GM19023 (cell line): ENCODE data around the gene KCNG2.
"Not testable (repeated sequence)": the region's sequence is repeated elsewhere in the genome, so short reads cannot be mapped to it uniquely, and the experiment has no call there.

Experiments
- ATAC-seq: cut with Tn5 transposase; IDR thresholded peaks from one replicate; pipeline ENCODE4 v1.9.1; 2021; ENCODE audit warnings: mild to moderate bottlenecking, moderate library complexity; ENCODE audit not compliant: unreplicated experiment

Gene KCNG2, protein sequence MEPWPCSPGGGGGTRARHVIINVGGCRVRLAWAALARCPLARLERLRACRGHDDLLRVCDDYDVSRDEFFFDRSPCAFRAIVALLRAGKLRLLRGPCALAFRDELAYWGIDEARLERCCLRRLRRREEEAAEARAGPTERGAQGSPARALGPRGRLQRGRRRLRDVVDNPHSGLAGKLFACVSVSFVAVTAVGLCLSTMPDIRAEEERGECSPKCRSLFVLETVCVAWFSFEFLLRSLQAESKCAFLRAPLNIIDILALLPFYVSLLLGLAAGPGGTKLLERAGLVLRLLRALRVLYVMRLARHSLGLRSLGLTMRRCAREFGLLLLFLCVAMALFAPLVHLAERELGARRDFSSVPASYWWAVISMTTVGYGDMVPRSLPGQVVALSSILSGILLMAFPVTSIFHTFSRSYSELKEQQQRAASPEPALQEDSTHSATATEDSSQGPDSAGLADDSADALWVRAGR

GRCh38 chr18:79797518-79798345 lies at the start of gene KCNG2:
Gene KCNG2 (plus strand): TSS chr18:79797938. CDS start chr18:79863668, 65,730 bp downstream.
- no peak for ATAC-seq

DNA sequence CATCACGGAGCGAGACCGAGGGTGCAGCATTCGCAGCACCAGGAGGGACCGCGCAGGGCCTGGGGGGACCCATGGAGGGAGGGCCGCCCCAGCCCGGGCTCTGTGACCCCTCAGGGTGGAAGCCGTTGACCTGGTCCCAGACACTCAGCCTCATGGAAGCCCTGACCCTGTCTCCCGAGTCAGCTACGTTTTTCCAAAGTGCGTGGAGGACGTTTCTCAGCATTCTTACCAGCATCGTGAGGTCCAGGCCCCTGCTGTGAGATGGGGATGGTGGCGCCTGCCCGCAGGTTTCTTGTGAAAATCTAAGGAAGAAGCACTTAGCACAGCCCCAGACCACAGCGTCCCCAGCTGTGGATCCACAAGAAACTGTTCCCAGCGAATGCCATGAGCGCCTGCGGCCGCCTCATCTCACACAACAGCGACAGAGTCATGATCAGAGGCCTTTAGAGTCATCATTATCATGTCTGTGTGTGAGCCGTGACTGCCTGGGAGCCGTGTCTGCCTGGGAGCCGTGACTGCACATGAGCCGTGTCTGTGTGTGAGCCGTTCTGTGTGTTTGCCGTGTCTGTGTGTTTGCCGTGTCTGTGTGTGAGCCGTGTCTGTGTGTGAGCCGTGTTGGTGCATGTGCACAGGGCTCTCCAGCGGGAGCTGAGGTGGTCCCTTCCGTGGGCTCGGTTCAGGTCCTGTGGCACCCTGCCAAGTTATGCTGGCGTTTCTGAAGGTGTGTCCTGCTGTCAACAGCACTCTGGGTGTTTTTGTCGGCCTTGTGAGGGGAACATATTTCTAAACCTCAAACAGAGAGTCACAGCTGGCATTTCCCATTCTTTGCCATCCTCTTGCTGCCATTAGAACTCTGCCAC lies 49.2 kb upstream of the KCNG2 start:
- no peak for ATAC-seq

DNA sequence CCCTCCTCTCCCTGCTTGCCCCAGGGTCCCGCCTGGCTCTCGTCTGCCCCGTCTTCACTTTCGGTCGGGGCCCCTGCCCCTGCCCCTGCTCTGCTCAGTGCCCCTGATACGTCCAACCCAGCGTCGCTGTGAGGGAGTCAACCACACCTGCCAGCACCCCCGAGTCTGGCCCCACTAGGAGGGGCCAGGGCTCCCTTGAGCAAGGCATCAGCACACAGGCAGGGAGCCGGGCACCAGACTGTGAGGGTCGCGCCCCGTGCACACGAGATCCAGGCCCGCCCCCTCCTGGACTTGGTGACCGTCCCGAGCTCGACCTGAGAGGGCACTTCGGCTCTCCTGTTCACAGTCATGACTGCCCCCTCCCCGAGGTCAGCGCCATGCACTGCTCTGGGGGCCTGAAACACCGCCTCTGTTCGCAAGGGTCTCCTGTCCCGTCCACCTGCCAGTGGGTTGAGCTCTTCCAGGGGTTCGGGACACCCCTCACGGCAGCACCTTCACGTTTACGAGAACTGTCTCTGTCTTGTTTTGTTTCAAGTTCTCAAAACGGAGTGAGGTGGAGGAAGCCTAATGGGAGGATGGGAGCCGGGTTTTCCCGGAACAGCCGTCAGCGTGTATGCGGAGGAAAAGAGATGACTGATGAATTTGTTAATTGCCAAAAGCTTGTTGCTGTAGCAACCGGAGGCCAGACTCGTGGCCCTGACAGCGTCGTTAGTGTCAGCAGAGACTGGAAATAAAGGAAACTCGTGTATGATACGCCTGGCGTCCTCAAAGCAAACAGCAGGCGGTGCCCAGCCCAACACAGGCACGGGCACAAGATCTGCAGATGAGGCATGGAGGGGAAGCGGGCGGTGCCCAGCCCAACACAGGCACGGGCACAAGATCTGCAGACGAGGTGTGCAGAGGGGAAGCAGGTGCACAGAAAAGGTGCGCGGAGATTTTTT lies 48.2 kb upstream of the KCNG2 start:
- ATAC-seq: no peak

DNA sequence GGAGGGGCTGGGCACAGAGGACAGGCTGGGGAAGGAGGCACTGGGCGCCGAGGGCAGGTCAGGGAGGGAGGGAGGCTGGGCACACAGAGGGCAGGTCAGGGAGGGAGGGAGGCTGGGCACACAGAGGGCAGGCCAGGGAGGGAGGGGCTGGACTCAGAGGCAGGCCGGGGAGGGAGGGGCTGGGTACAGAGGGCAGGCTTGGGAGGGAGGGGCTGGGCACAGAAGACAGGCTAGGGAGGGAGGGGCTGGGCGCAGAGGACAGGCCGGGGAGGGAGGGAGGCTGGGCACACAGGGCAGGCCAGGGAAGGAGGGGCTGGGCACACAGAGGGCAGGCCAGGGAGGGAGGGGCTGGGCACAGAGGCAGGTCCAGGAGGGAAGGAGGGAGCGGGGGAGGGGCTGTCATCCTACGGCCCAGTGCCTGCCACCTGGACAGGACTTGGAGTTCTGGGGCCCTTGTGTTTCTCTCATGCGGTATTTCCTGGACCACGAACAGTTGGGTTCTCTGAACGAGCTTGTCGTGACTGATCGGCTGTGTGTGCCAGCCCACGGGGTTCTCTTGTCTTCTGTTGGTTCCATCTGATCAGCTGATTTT lies 46.7 kb upstream of the KCNG2 start:
- ATAC-seq: no peak

GRCh38 chr18:79751918-79752578 lies 45.7 kb upstream of the KCNG2 start:
- ATAC-seq: not testable (repeated sequence)

- not testable (repeated sequence) for ATAC-seq
Observed at GRCh38 chr18:79752946-79753345, 44.8 kb upstream of the KCNG2 start.

GRCh38 chr18:79753391-79753851 lies 44.3 kb upstream of the KCNG2 start:
- ATAC-seq: no peak

DNA sequence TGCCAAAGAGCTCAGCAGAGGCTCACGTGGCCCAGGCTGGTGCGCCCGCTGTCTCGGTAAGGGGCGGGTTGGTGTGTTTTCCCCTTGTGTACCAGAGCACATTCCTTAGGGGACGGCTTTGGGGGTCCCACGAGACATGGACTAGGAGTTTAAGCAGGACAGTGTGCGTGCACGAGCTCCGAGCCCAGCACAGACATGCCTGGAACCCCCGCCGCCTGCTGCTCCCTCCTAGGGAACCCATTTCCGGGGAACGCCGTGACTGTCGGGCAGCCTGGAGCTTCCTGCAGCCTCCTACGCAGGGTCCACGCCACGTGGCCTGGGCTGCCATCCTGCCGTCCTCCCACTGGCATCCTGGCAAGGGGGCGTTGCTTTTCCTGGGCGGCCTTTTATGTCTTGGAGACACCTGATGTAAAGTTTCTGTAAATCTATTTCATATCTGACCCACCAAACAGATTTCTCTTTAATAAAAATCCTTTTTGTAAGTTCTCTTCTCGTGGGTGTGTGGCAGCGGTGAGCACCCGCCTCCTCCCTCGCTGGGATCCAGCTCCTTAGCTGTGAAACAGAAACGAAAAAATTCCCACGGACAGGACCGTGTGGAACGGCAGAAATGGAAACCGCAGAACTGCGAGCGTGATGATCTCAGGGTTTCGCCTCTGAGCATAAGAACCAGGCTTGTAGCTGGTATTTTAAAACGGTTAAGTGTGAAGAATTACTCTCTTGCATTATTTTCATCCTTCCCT lies 43.5 kb upstream of the KCNG2 start:
- no peak for ATAC-seq

- no peak for ATAC-seq
Observed at GRCh38 chr18:79754831-79755351, 42.8 kb upstream of the KCNG2 start.

DNA sequence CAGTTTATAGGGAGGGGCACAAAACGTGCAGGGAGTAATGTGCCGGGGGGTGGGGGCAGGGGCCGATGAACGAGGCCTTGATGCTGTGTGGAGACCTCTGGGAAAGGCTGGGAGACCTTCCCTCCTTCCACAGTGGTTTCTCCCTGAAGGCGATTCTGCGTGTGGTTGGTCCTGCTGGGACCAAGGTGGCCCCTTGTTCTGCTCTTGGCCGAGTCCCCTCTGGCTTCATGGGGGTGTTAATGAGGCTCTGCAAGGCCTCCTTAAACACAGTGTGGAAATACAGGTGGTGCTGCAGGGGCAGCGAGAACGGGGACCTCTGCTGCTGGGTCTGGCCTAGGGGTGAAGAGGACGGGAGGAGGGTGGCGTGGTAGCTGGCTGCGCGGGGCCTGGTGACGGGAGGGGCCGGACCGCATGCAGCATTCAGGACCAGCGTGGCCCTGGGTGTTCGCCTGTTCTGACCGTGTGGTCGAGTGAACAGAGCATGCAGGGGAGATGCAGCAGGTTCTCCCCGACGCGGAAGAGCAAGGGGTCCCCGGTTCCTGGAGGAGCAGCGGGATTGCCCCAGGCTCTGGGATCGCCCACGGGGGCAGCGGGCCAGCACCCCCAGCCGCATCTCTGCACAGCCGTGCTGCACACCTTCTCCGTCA lies 42.1 kb upstream of the KCNG2 start:
- ATAC-seq: no peak

DNA sequence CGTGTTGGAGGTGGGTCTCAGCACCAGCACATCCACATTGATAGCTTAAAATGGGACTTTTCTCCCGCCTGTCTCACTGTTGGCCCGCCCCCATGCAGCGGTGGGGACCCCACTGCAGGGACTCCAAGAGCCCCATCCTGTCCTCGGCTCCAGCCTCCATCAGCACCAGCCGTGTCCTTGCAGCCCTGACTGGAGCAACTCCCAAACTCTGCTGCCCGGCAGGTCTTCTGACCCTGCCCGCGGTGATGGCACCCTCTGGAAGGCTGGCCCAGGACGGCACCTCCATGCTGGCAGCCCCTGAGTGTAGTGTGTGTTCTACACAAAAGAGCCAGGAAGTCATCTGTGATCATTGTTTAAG lies 41.6 kb upstream of the KCNG2 start:
- no peak for ATAC-seq

DNA sequence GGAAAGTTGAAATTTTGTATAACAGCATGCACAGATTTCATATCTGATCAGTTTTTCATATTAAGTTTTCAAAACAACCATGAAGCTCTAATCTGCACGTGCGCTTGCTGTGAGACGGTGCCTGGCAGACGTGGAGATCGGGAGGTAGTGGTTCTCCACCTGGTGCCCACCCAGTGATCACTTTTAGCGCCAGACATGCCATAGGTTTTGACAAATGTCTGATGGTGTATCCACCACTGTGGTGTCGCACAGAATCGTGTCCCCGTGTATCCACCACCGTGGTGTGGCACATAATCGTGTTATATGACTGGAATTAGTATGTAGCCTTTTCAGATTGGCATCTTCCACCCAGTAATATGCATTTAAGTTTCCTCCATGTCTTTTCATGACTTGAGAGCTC lies 40.9 kb upstream of the KCNG2 start:
- ATAC-seq: no peak

DNA sequence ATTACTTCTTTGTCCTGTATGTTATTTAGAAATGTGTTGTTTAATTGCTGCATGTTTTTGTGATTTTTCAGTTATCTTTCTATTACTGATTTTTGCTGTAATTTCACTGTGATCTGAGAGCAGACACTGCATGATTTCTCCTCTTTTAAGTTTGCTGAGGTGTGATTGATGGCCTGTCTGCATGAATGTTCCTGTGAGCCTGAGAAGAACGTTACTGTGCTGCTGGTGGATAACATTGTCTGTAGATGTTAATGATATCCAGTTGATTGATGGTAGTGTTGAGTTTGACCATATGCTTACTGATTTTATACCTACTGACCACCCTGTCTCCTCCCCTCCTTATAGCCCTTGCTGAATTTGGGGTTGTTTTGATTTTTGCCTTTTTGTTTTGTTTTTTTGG lies 37.4 kb upstream of the KCNG2 start:
- no peak for ATAC-seq

GRCh38 chr18:79760881-79761280 lies 36.9 kb upstream of the KCNG2 start:
- no peak for ATAC-seq

GRCh38 chr18:79763407-79763806 lies 34.3 kb upstream of the KCNG2 start:
- no peak for ATAC-seq

GRCh38 chr18:79764131-79764530 lies 33.6 kb upstream of the KCNG2 start:
- no peak for ATAC-seq

GRCh38 chr18:79765491-79766245 lies 32.1 kb upstream of the KCNG2 start:
- no peak for ATAC-seq
